ENCODE results near the gene ZFYVE9. TPM values are rescaled to one million over a fixed set of nuclear protein-coding genes. Genes with fewer than 3 reads are reported as not detected.
A peak's percentile ranks its signal among the peaks of the same experiment; 100 is the strongest.

The ZFYVE9 gene
- total and polyA plus RNA-seq, 9 of the 15 experiments (the other 6 are each of a cell fraction or from before 2014, with no cell fraction given) = 0.52 to 14.4 (median 8.9) TPM

DNA sequence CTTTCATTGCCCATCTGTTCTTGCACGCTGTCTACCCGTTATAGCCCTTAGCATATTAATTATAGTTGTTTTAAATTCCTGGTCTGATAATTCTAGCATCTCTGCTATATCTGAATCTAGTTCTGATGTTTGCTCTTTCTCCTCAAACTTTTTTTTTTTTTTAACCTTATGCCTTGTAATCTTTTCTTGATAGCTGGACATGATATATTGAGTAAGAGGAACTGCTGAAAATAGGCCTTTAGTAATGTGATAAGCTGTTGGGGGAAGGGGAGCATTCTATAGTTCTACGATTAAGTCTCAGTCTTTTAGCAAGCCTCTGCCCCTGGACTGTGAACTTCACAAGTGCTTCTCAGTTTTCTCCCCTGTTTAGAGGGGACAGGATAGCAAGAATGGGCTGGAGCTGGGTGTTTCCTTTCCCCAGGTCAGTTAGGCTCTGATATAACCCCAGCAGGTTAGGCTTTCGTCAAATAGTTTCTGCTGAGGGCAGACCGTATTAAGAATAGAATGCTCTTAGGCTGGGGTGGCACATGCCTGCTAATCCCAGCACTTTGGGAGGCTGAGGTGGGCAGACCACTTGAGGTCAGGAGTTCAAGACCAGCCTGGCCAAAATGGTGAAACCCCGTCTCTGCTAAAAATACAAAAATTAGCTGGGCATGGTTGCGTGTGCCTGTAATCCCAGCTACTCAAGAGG is 62.2 kb downstream of the ZFYVE9 start (continued):
- no peak for TF ChIP-seq TCF7 (IDR thresholded peaks at IDR 0.05; ENCODE audit: borderline replicate concordance)
- TF ChIP-seq MYNN (IDR thresholded peaks at IDR 0.05) = no peak
- TF ChIP-seq MYNN (CRISPR knock-in tag; IDR thresholded peaks at IDR 0.05) = no peak
- TF ChIP-seq, protein P1, sequence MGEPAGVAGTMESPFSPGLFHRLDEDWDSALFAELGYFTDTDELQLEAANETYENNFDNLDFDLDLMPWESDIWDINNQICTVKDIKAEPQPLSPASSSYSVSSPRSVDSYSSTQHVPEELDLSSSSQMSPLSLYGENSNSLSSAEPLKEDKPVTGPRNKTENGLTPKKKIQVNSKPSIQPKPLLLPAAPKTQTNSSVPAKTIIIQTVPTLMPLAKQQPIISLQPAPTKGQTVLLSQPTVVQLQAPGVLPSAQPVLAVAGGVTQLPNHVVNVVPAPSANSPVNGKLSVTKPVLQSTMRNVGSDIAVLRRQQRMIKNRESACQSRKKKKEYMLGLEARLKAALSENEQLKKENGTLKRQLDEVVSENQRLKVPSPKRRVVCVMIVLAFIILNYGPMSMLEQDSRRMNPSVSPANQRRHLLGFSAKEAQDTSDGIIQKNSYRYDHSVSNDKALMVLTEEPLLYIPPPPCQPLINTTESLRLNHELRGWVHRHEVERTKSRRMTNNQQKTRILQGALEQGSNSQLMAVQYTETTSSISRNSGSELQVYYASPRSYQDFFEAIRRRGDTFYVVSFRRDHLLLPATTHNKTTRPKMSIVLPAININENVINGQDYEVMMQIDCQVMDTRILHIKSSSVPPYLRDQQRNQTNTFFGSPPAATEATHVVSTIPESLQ (CRISPR knock-in tag; IDR thresholded peaks at IDR 0.05) = no peak
- TF ChIP-seq, protein P2, sequence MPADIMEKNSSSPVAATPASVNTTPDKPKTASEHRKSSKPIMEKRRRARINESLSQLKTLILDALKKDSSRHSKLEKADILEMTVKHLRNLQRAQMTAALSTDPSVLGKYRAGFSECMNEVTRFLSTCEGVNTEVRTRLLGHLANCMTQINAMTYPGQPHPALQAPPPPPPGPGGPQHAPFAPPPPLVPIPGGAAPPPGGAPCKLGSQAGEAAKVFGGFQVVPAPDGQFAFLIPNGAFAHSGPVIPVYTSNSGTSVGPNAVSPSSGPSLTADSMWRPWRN (IDR thresholded peaks at IDR 0.05; ENCODE audit: low read depth) = no peak
- peak; percentile 38; the same call in 1 of the 2 replicates for TF ChIP-seq JUND (IDR thresholded peaks at IDR 0.05; ENCODE audit: borderline replicate concordance, low read depth, low read length)
- no peak; the same call in 2 of the 3 replicates for TF ChIP-seq JUND (tag; IDR thresholded peaks at IDR 0.05; ENCODE audit: borderline replicate concordance, low read depth, low read length)
- no peak for TF ChIP-seq ZKSCAN8 (CRISPR knock-in tag; IDR thresholded peaks at IDR 0.05)
- no peak for TF ChIP-seq POLR2AphosphoS5 (IDR thresholded peaks at IDR 0.05; ENCODE audit: control insufficient read depth, insufficient read depth, low read depth, low read length)
- TF ChIP-seq HNRNPK (IDR thresholded peaks at IDR 0.05; ENCODE audit: low read depth, low read length, poor library complexity, severe bottlenecking) = no peak
- no peak for TF ChIP-seq NR2C1 (IDR thresholded peaks at IDR 0.05)
- no peak for TF ChIP-seq NR2C1 (tag; IDR thresholded peaks at IDR 0.05)
- TF ChIP-seq RCOR1 (IDR thresholded peaks at IDR 0.05; ENCODE audit: borderline replicate concordance in 1 of 2, low read depth in 2 of 2, low read length in 2 of 2) = peak in 1 of 2 experiments; percentile 65; a peak in 2 of 4 replicates
- TF ChIP-seq ZNF431 (CRISPR knock-in tag; IDR thresholded peaks at IDR 0.05) = no peak
- no peak for TF ChIP-seq PRMT5 (CRISPR knock-in tag; IDR thresholded peaks at IDR 0.05)
- TF ChIP-seq, protein P3, sequence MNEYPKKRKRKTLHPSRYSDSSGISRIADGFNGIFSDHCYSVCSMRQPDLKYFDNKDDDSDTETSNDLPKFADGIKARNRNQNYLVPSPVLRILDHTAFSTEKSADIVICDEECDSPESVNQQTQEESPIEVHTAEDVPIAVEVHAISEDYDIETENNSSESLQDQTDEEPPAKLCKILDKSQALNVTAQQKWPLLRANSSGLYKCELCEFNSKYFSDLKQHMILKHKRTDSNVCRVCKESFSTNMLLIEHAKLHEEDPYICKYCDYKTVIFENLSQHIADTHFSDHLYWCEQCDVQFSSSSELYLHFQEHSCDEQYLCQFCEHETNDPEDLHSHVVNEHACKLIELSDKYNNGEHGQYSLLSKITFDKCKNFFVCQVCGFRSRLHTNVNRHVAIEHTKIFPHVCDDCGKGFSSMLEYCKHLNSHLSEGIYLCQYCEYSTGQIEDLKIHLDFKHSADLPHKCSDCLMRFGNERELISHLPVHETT (CRISPR knock-in tag; conservative IDR thresholded peaks at IDR 0.05 in 1 of 2, IDR thresholded peaks at IDR 0.05 in 1 of 2) = 0 out of 4 replicates have a peak, but pooled peaks of 1 of the 2 experiments have one; percentile 30
- TF ChIP-seq, protein P4, sequence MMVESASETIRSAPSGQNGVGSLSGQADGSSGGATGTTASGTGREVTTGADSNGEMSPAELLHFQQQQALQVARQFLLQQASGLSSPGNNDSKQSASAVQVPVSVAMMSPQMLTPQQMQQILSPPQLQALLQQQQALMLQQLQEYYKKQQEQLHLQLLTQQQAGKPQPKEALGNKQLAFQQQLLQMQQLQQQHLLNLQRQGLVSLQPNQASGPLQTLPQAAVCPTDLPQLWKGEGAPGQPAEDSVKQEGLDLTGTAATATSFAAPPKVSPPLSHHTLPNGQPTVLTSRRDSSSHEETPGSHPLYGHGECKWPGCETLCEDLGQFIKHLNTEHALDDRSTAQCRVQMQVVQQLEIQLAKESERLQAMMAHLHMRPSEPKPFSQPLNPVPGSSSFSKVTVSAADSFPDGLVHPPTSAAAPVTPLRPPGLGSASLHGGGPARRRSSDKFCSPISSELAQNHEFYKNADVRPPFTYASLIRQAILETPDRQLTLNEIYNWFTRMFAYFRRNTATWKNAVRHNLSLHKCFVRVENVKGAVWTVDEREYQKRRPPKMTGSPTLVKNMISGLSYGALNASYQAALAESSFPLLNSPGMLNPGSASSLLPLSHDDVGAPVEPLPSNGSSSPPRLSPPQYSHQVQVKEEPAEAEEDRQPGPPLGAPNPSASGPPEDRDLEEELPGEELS (CRISPR knock-in tag; IDR thresholded peaks at IDR 0.05; ENCODE audit: borderline replicate concordance) = no peak
- no peak for TF ChIP-seq KAT7 (CRISPR knock-in tag; IDR thresholded peaks at IDR 0.05; ENCODE audit: borderline replicate concordance)
- TF ChIP-seq C11orf30 (IDR thresholded peaks at IDR 0.05; ENCODE audit: low read depth) = no peak
- TF ChIP-seq ZNF699 (CRISPR knock-in tag; IDR thresholded peaks at IDR 0.05; ENCODE audit: insufficient replicate concordance) = no peak
- peak; percentile 83 for TF ChIP-seq ARID1B (IDR thresholded peaks at IDR 0.05)

All from K562 (cell line).